ENCODE data around the gene IZUMO1. TPM values are rescaled to one million over a fixed set of nuclear protein-coding genes. Genes with fewer than 3 reads are reported as not detected.

IZUMO1 gene
- total and polyA plus RNA-seq, 2 of the 8 experiments (the other 6 are each of a cell fraction or from before 2014, with no cell fraction given), result 0.33 to 1.8 TPM

- 91% methylated on average over 4 of the region's 4 CpGs; no CpG with 5 or more reads in 1 of the 2 experiments for WGBS, 2 experiments (ENCODE audit: extremely low coverage in 1 of 2, insufficient coverage in 1 of 2, insufficient read length in 1 of 2, insufficient replicate concordance in 2 of 2, low coverage in 1 of 2, low lambda C conversion rate in 2 of 2, missing lambda C conversion rate in 1 of 2)
- H3K18ac ChIP-seq (ENCODE audit: extremely low read depth, low read length), result no peak overlapping the region
- FAIRE-seq (no peak), DNase-seq (ENCODE audit: low read depth in 1 of 2, low spot score in 2 of 2) (no peak)
- no peak overlapping the region for H4K5ac ChIP-seq (ENCODE audit: insufficient read length, low read depth, low read length)
- H3K27ac ChIP-seq (ENCODE audit: low read depth, low read length), result no peak overlapping the region
- no peak overlapping the region for H2BK15ac ChIP-seq (ENCODE audit: low read length)
- no peak overlapping the region for H2AK5ac ChIP-seq (ENCODE audit: low read depth, low read length)
- no peak overlapping the region for H2AFZ ChIP-seq (ENCODE audit: low read length)
- no peak for TF ChIP-seq RAD21 (IDR thresholded peaks at IDR 0.05 in 1 of 2, conservative IDR thresholded peaks at IDR 0.05 in 1 of 2; ENCODE audit: low read depth in 2 of 2, low read length in 2 of 2)
- no peak for TF ChIP-seq HDAC6 (IDR thresholded peaks at IDR 0.05; ENCODE audit: low read depth, low read length)
- TF ChIP-seq CHD2 (IDR thresholded peaks at IDR 0.05; ENCODE audit: low read length), result no peak
- TF ChIP-seq KDM1A (IDR thresholded peaks at IDR 0.05; ENCODE audit: borderline replicate concordance, low read length), result no peak
- no peak for TF ChIP-seq MAX (IDR thresholded peaks at IDR 0.05)
- TF ChIP-seq PHF8 (conservative IDR thresholded peaks at IDR 0.05; ENCODE audit: low read depth, low read length), result no peak
- TF ChIP-seq CREB1 (IDR thresholded peaks at IDR 0.05), result no peak
- no peak for TF ChIP-seq BCL11A (IDR thresholded peaks at IDR 0.05; ENCODE audit: low read depth in 2 of 2, low read length in 2 of 2)
- TF ChIP-seq CBX5 (IDR thresholded peaks at IDR 0.05; ENCODE audit: low read depth, low read length), result no peak
- TF ChIP-seq SIN3A (conservative IDR thresholded peaks at IDR 0.05 in 1 of 2, IDR thresholded peaks at IDR 0.05 in 1 of 2; ENCODE audit: low read depth in 1 of 2, low read length in 2 of 2), result no peak
- no peak for TF ChIP-seq CBX8 (IDR thresholded peaks at IDR 0.05; ENCODE audit: borderline replicate concordance, low read depth, low read length)
- TF ChIP-seq KDM4A (IDR thresholded peaks at IDR 0.05; ENCODE audit: low read depth, low read length, severe bottlenecking), result no peak
- TF ChIP-seq KDM5A (IDR thresholded peaks at IDR 0.05; ENCODE audit: low read length), result no peak
- no peak for TF ChIP-seq TBP (IDR thresholded peaks at IDR 0.05; ENCODE audit: low read depth, low read length)
- no peak overlapping the region for H4K91ac ChIP-seq (replicated peaks; ENCODE audit: insufficient read length, low read length)
- H3K4ac ChIP-seq (replicated peaks; ENCODE audit: insufficient read length, low read depth, low read length), result no peak overlapping the region
- H3K56ac ChIP-seq (replicated peaks; ENCODE audit: insufficient read length, low read depth, low read length), result no peak overlapping the region
- CTCF ChIA-PET (ENCODE audit: partially characterized antibody), result no interaction called here
- H3K4me2 ChIP-seq (ENCODE audit: insufficient read depth in 1 of 2, low read depth in 2 of 2, low read length in 2 of 2), result no peak overlapping the region
- H3K9me3 ChIP-seq (ENCODE audit: insufficient read depth in 2 of 2, low read depth in 1 of 2, low read length in 1 of 2), result no peaks in the 10 kb centered on the region
- no peaks in the 10 kb centered on the region for H3K79me2 ChIP-seq (ENCODE audit: control insufficient read depth in 1 of 2, insufficient read depth in 2 of 2, low read length in 2 of 2)
- peaks cover 0 to 7% (median 0%) of the 10 kb centered on the region in 4 experiments; a peak in 4 of 7 replicates for H3K4me1 ChIP-seq (replicated peaks in 1 of 4; ENCODE audit: control insufficient read depth in 3 of 4, insufficient read depth in 4 of 4, low read length in 3 of 4)
- H3K23me2 ChIP-seq (ENCODE audit: low read depth, low read length), result peaks cover 5% of the 10 kb centered on the region; the same call in 1 of the 2 replicates
- H3K36me3 ChIP-seq (ENCODE audit: control insufficient read depth in 2 of 4, insufficient read depth in 4 of 4, low read length in 3 of 4), result no peaks in the 10 kb centered on the region
- H3K4me3 ChIP-seq (ENCODE audit: extremely low read depth in 1 of 4, insufficient read depth in 2 of 4, low read depth in 3 of 4, low read length in 4 of 4), result no peak overlapping the region
- no peak overlapping the region for H2BK12ac ChIP-seq (ENCODE audit: low read depth, low read length)
- no peaks in the 10 kb centered on the region for H3K79me1 ChIP-seq (ENCODE audit: low read depth, low read length)
- no peak overlapping the region for H3K23ac ChIP-seq (ENCODE audit: insufficient read length)
- no peak overlapping the region for H2BK20ac ChIP-seq (ENCODE audit: low read length)
- H3K14ac ChIP-seq (ENCODE audit: insufficient read length), result no peak overlapping the region
- H4K20me1 ChIP-seq (replicated peaks in 1 of 2; ENCODE audit: control insufficient read depth in 1 of 2, insufficient read depth in 2 of 2, low read length in 2 of 2), result no peaks in the 10 kb centered on the region
- no peaks in the 10 kb centered on the region for H3K27me3 ChIP-seq (replicated peaks in 1 of 4; ENCODE audit: control insufficient read depth in 3 of 4, extremely low read depth in 1 of 4, insufficient read depth in 3 of 4, low read length in 3 of 4)
- no peak overlapping the region for H4K8ac ChIP-seq (ENCODE audit: extremely low read depth, insufficient read depth, low read length)
- no peak overlapping the region for H3K9ac ChIP-seq (replicated peaks in 1 of 4; ENCODE audit: extremely low read depth in 1 of 4, low read depth in 3 of 4, low read length in 3 of 4)
- no peak overlapping the region for H2BK120ac ChIP-seq (replicated peaks; ENCODE audit: low read depth, low read length)
- no peak overlapping the region for H2BK5ac ChIP-seq (ENCODE audit: low read depth, low read length)
- POLR2A ChIA-PET (ENCODE audit: partially characterized antibody), result no interaction called here
These were observed 15.3 kb downstream of the IZUMO1 start for GRCh38 chr19:48731452-48731851.
